Lower leg skin (tissue), 3 donors: ENCODE measurements around the gene KRTAP3-3.

Experiments used
- CTCF ChIP-seq, 3 donors: fragments of 450-650 bp; IDR thresholded peaks; one replicate each; pipeline ENCODE4 v1.5.1; 2016; ENCODE audit warnings: antibody characterized with exemption in 3 of 3, mild to moderate bottlenecking in 3 of 3, moderate library complexity in 2 of 3
- POLR2A ChIP-seq, 2 donors: fragments of 450-650 bp; IDR thresholded peaks; one replicate each; pipeline ENCODE4 v1.6.1; 2016 to 2017; ENCODE audit warnings: antibody characterized with exemption in 2 of 2, mild to moderate bottlenecking in 1 of 2, moderate library complexity in 1 of 2

- no peak for TF ChIP-seq CTCF (IDR thresholded peaks at IDR 0.05)
- TF ChIP-seq POLR2A (IDR thresholded peaks at IDR 0.05) = no peak
These were observed 7.8 kb upstream of the KRTAP3-3 start for GRCh38 chr17:41001795-41002194.
